Measurements from ENCODE around the gene UMAD1. TPM values are rescaled to one million over a fixed set of nuclear protein-coding genes. Genes with fewer than 3 reads are reported as not detected.

The UMAD1 gene
- total and polyA plus RNA-seq, 2 donors from 2014 or later: 18.0 to 20.3 TPM

- no peak for FAIRE-seq
- intact Hi-C loops (cut with DNase I): no loop called here
- no peak for DNase-seq
These were observed 28.2 kb downstream of the UMAD1 start for GRCh38 chr7:7668706-7669105.

GRCh38 chr7:7670490-7670889 lies 29.9 kb downstream of the UMAD1 start:
- no peaks in the 10 kb centered on the region for H3K9me3 ChIP-seq (ENCODE audit: control insufficient read depth in 2 of 3, insufficient read depth in 1 of 3, low read length in 3 of 3)
- H3K9ac ChIP-seq (ENCODE audit: low read length in 3 of 3): no peak overlapping the region
- no peaks in the 10 kb centered on the region for H3K4me1 ChIP-seq (ENCODE audit: control insufficient read depth in 2 of 3, insufficient read depth in 2 of 3, low read depth in 1 of 3, low read length in 3 of 3)
- H3K27me3 ChIP-seq (ENCODE audit: control insufficient read depth, insufficient read depth, low read length): no peaks in the 10 kb centered on the region
- FAIRE-seq (no peak), DNase-seq (no peak)
- intact Hi-C loops (cut with DNase I): no loop called here
- no peak overlapping the region for H3K4me3 ChIP-seq (ENCODE audit: low read length in 3 of 3)
- TF ChIP-seq CTCF (IDR thresholded peaks at IDR 0.05; ENCODE audit: borderline replicate concordance, extremely low read depth, insufficient read depth): no peak
- no peak overlapping the region for H3K27ac ChIP-seq (ENCODE audit: low read depth in 2 of 2, low read length in 2 of 2)
- H3K36me3 ChIP-seq (ENCODE audit: control insufficient read depth in 2 of 3, insufficient read depth in 3 of 3, low read length in 3 of 3): no peaks in the 10 kb centered on the region

More at GRCh38 chr7:7668706-7669105, 28.2 kb downstream of the UMAD1 start:
- H3K36me3 ChIP-seq (ENCODE audit: control insufficient read depth in 2 of 3, insufficient read depth in 3 of 3, low read length in 3 of 3): no peaks in the 10 kb centered on the region
- no peaks in the 10 kb centered on the region for H3K9me3 ChIP-seq (ENCODE audit: control insufficient read depth in 2 of 3, insufficient read depth in 1 of 3, low read length in 3 of 3)
- H3K27me3 ChIP-seq (ENCODE audit: control insufficient read depth, insufficient read depth, low read length): no peaks in the 10 kb centered on the region
- H3K4me3 ChIP-seq (ENCODE audit: low read length in 3 of 3): no peak overlapping the region
- TF ChIP-seq CTCF (IDR thresholded peaks at IDR 0.05; ENCODE audit: borderline replicate concordance, extremely low read depth, insufficient read depth): no peak
- no peak overlapping the region for H3K9ac ChIP-seq (ENCODE audit: low read length in 3 of 3)
- no peaks in the 10 kb centered on the region for H3K4me1 ChIP-seq (ENCODE audit: control insufficient read depth in 2 of 3, insufficient read depth in 2 of 3, low read depth in 1 of 3, low read length in 3 of 3)
- H3K27ac ChIP-seq (ENCODE audit: low read depth in 2 of 2, low read length in 2 of 2): no peak overlapping the region

- no peak for DNase-seq
- Histone ChIP-seq H3K27ac (ENCODE audit: low read depth in 2 of 2, low read length in 2 of 2) (no peak overlapping the region), H3K27me3 (ENCODE audit: control insufficient read depth, insufficient read depth, low read length) (no peaks in the 10 kb centered on the region), H3K36me3 (ENCODE audit: control insufficient read depth in 2 of 3, insufficient read depth in 3 of 3, low read length in 3 of 3) (peaks cover 0 to 2% (median 0%) of the 10 kb centered on the region in 3 donors), H3K4me3 (ENCODE audit: low read length in 3 of 3) (no peak overlapping the region), H3K4me1 (ENCODE audit: control insufficient read depth in 2 of 3, insufficient read depth in 2 of 3, low read depth in 1 of 3, low read length in 3 of 3) (no peaks in the 10 kb centered on the region), H3K9me3 (ENCODE audit: control insufficient read depth in 2 of 3, insufficient read depth in 1 of 3, low read length in 3 of 3) (no peaks in the 10 kb centered on the region), H3K9ac (ENCODE audit: low read length in 3 of 3) (no peak overlapping the region)
- FAIRE-seq: no peak
- no peak for TF ChIP-seq CTCF (IDR thresholded peaks at IDR 0.05; ENCODE audit: borderline replicate concordance, extremely low read depth, insufficient read depth)
- intact Hi-C loops (cut with DNase I): no loop called here
These were observed 30.8 kb downstream of the UMAD1 start for GRCh38 chr7:7671361-7671760.
